ENCODE data around the gene RSPH9.

The RSPH9 gene

DNA sequence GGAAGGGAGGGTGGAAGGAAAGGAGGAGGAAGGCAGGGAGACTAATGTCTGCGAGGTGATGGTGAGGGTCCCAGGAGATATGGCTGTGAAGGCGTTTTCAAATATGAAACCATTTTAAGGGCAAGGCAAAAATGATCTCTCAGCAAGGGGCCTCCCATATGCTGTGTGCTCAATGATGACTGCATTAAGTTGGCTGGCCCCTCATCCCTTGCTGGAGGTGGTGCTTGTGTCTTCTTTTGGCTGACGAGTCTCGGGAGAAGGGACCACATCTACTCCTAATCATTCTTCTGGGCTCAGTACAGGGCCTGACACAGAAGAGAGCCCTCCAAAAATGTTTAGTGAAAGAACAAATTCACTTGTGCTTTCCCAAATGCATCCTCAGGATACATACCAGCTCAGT is 65.7 kb downstream of the RSPH9 start:
- DNase-seq (ENCODE audit: low read depth) = no peak

- no peak for DNase-seq (ENCODE audit: low read depth)
Measured at GRCh38 chr6:43712579-43712978, 67.7 kb downstream of the RSPH9 start.

DNA sequence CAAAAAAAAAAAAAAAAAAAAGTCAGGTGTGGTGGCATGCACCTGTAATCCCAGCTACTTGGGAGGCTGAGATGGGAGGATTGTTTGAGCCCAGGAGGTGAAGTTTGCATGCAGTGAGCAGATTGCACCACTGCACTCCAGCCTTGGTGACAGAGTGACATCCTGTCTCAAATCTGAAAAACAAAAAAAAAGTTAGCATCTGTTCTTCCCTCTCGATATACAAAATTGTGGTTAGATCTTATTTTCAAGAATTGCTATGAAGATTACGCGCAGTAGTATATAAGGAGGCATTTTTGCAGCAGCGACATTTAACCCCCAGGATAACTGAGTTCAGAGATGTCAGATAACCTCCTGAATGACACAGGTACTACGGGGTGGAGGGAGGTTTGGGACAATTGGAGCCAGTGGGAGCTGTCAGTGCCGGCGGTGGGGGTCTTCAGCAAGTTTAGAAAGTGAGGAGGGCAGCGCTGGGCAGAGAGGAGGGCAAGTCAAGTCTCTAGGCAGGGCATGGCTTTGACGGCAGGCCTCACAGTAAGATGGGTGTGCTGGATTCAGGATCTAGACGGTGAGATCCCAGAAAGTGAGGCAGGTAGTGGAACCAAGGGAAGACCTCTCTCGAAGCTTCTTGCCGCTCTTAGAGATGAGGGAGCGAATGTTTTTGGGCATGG is 68.9 kb downstream of the RSPH9 start:
- no peak for DNase-seq (ENCODE audit: low read depth)

DNA sequence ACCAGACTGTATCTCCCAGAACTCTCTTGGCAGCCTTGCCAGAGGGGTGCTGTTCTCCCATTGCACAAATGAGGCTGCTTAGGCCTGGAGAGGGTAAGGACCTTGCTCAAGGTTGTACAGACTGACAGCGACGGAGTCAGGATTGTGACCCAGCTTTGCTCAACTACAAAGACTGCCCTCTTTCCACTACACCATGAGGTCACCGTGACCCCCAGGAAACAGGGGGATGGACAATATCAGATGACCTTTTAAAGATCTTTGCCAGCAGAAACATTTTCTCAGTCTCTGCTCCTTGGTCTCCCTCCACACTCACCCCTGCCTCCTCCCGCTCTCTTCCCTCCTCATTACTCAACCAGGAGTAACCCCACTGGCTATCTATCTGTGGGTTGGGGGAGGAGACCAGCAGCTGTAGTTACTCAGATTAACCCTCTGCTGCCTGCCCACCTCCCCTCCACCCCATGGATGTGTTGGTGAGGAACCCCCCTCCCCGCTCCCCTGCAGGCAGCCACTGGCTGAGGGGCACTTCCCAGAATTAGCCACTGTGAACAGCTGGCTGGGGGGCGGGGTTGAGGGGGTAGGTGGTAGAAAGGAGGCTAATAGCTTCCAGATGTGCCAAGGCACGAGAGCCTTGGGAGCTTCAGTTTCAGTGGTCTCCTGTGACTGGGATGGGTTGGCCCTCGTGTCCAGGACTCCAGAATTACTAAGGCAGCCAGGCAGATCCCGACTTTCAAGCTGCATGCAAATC is 69.6 kb downstream of the RSPH9 start:
- no peak for DNase-seq (ENCODE audit: low read depth)

DNA sequence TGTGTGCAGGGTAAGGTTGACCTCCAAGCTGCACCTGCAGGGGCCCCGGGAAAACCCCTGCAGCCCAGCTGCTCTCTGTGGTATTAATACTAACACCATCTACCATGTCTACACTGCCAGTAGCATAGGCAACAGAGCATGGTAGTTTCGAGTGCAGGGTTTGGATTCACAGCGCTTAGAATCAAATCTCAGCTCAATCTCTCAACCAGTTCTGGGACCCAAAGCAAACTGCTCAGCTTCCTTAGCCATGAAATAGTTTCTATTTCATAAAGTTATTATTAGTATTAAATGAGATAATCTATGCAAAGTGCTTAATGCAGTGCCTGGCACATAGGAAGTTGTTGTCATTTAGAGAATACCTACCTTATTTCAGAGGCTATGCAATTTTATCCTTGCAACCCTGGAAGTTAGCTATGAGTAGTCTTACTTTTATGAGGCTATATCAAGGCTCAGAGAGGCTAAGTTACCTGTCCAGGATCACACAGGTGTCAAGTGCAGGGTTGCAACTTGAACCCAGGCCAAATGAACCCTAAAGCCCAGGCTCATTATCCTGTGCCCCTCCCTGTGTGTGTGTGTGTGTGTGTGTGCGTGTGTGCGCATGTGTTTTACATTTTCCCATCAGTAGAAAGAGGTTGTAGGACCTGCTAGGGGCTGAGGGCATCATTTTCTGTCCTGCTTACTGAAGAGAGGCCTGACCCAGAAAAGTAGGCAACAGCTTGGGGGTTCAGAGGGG is 70.4 kb downstream of the RSPH9 start:
- no peak for DNase-seq (ENCODE audit: low read depth)

- DNase-seq (ENCODE audit: low read depth) = no peak
Measured at GRCh38 chr6:43716099-43716498, 71.3 kb downstream of the RSPH9 start.

- DNase-seq (ENCODE audit: low read depth) = no peak
Measured at GRCh38 chr6:43717389-43717788, 72.6 kb downstream of the RSPH9 start.

DNA sequence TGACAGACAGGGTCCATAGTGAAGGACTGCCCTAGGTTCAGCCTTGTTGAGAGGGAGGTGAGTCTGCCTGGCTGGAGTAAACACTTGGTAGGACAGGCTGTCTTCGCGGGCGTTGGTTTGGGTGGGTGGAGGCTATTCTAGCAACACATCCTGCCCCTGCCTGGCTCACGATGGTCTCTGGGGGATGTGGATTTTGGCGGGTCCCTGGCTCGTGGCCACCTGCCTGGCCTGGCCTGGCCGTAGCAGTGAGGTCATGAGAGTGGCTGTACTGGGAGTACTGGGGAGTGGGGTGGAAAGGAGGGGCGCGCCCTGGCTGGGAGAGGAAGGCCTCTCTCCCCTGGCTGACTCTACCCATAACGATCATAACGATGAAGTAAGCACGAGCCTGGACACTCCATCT is 73.0 kb downstream of the RSPH9 start:
- DNase-seq (ENCODE audit: low read depth) = no peak

DNA sequence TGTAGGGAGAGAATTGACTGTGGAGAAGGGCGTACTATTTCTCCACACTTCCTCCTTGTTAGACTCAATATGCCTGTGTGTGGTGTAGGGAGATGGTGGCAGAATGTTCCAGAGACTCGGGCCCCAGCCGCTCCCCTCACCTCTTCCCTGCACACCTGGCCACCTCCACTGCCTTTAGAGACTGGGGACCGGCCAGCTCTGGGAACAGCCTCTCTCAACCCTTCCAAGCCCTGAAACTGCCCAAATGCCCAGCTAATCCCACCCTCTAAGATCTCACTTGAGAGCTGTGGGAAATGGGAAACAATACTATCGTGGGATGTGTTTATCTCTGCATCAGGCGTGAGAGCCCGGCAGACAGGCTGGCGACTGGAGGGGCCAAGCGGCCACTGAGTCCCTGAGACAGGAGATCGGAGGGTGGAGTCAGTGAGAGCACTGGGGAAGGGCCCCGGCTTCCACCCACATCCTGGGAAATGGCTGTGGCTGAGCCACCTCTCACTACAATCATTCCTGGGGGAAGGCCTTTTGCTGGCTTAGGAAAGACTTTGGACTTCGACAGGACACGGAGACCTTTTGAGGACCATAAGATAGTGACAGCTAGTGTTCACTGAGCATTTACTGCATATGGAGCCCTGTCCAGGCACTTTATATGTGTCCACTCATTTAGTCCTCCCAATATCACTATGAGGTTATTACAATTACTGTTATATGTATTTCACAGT is 73.7 kb downstream of the RSPH9 start:
- DNase-seq (ENCODE audit: low read depth) = no peak

DNA sequence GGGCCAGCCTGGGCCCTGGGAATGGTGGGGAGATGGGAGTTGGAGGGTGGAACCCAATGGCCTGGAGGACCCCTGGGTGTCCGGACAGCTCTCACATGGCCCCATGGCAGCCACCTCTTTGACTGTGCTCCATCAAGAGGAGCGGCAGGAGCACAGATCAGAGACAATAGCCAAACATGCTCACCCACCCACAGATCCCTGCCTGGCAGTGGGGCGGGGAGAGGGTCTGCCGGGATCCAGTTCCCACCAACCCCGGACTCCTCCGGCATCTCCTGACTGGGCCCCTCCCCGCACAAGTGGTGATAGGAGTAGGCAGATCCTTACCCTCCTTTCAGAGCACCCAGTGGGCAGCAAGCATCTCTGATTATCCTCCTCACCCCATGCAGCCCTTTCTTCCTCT is 74.7 kb downstream of the RSPH9 start:
- DNase-seq (ENCODE audit: low read depth) = no peak

DNA sequence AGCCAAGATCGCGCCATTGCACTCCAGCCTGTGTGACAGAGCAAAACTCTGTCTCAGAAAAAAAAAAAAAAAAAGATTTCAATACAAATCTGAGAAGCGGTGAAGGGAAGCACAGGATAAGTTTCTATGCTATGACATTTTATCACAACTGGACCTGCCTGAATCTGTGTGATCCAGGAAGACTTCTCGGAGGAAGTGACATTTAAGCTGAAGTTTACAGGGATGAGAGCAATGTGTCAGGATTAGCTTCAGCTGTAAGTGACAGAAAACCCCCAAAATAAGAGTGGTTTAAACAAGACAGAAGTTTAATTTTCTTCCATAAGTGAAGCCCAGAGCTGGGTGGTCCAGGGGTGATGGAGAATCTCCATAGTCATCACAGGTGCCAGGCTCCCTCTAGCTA is 76.2 kb downstream of the RSPH9 start:
- DNase-seq (ENCODE audit: low read depth) = no peak
